Measurements from ENCODE around the gene CTNNA3.

Gene CTNNA3

DNA sequence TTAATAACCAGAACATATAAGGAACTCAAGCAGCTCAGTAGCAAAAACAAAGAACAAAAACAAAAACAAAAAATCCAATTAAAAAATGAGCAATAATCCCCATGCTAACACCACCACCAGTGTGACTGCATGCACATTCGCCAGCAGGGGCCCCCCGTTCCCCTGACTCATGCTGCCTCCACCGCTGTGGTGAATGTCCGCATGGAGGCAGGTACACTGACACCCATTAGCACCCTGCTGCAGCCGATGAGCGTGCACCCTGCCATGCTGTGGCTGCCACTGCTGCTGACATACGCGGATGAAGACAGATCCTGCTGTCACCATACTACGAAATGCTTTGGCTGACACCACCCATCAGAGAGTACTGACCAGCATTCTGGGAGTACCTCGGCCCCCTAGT lies 1091.8 kb downstream of the CTNNA3 start:
- DNase-seq (ENCODE audit: extremely low read depth in 1 of 2, low read depth in 1 of 2): no peak

DNA sequence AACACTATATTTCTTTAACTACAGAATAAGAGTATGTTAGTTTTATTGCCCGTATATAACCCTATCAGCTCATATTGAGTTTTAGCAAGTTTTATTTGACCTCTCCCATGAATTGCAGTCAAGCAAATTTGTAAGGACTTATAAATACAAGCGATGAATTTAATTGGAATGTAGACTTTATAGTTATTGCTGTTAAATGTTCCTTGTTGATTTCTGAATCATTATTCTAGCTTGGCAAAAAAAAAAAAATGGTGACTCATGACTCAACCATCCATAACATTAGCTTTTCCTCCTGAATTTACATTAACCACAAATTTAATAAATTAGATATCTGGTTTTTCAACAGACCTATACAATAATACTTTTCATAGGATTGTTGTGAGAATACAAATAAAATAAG lies 1104.1 kb downstream of the CTNNA3 start:
- DNase-seq (ENCODE audit: extremely low read depth in 1 of 2, low read depth in 1 of 2): no peak

DNA sequence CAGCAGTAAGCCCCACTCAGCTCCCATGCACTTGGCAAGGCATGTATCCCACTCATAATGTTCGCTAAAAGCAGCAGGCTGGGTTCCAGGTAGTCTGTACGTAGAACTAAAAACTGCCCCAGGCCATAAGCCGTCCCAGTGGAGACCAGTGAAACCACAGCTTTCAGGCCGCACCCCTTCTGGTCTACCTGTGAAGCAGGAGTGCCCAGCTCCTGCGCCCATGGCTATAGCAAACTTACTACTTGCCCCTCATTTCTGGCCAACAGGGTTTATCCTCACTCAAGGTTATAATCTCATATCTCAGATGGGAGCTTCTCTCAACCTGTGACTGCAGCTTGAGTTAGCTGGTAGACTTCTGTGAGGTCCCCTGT lies 1108.3 kb downstream of the CTNNA3 start:
- no peak for DNase-seq (ENCODE audit: extremely low read depth in 1 of 2, low read depth in 1 of 2)

DNA sequence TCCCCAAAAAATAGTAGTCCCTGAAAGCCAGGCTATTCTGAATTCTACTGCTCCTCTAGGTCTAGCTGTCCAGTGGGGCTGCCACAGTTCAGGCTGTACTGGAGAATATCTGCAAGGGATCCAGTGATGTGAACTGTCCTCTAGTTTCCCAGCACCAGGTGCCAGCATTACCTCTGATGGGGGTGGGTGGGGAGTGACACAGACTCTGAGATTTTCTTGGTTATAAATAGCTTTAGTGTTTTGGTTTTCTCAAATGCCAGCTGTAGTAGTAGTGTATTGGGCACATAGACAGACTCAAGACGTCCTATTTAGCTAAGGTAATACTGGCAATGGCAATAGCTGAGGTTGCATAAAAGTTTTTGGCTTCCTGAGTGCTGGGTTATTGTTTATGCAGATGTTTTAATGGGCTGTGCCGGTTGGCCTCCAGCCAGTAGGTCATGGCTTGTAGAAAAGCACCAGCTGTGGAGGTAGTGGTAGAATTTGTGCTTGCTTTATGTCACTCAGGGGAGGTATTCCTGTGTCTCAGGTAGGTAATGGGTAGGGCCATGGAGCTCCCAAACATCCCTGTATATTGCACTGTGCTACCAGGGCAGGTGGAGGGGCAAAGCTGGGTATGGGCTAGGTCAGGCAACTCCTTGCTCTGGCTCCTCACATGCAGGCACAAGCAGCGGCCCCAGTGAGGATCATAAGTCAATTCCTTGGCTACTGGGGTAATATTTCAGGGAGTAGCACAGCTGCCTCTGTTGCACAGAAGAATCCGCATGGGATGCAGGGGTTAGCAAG lies 1108.9 kb downstream of the CTNNA3 start:
- DNase-seq (ENCODE audit: extremely low read depth in 1 of 2, low read depth in 1 of 2): no peak

DNA sequence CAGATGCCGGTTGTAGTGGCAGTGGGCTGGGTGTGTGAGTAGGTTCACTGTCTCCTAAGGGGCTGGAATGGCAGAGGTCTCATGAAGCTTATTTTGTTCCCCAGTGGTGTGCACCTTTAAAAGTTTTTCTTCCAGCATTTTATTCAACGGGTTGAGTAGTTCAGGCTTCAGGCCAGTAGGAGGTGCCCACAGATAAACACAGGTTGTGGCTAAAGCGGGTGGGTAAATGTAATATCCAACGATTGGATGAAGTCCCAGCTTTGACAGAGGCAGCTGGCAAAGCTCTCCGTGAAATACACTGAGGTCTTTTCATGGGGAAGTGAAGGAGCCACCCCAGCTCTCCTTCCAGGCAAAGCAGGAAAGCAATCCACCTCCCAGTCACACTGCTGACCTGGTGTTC lies 1109.9 kb downstream of the CTNNA3 start:
- DNase-seq (ENCODE audit: extremely low read depth in 1 of 2, low read depth in 1 of 2): no peak

DNA sequence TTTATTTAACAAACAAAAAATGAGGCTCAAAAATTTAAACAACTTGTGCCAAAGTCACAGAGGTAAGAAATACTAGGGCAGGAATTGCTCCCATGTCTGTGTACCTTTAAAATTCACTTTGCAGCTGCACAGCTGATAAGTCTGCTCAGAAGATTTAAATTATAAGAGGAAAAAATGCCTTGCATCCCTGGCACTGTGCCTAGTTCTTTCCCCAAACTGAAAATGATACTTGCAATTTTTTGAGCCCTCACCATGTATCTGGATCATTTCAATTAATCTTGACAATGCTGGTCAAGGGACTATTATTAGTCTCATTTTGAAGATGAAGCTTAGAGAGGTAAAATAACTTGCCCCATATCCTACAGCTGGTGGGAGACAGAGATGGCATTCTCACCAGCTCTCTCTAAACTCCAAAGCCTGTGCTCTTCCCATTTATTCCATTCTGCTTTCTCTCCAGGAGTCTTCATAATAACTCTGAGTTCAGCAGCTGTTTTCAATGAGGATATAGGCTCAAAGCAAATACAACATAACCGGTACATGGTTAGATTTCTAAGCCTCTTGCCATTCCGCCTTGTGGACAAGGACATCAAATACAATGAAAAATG lies 1120.6 kb downstream of the CTNNA3 start:
- DNase-seq (ENCODE audit: extremely low read depth in 1 of 2, low read depth in 1 of 2): no peak

DNA sequence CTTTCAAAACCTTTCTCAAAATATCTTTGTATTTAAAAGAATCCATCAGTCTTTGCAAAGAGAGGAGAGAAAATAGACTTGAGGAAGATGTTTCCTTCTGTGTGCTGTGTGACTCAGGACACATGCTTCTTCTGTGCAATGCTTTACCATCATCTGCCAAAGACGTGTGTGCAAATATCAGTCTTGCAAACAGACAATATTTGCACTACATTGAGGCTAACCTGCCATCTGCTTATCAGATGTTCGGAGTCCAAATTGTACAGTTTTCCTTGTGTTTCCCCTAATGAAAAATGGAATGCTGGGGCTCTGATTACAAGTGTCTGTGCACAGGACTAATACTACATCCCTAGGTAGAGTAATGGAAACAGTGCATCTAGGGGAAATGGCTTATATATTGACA lies 1123.3 kb downstream of the CTNNA3 start:
- DNase-seq (ENCODE audit: extremely low read depth in 1 of 2, low read depth in 1 of 2): no peak

DNA sequence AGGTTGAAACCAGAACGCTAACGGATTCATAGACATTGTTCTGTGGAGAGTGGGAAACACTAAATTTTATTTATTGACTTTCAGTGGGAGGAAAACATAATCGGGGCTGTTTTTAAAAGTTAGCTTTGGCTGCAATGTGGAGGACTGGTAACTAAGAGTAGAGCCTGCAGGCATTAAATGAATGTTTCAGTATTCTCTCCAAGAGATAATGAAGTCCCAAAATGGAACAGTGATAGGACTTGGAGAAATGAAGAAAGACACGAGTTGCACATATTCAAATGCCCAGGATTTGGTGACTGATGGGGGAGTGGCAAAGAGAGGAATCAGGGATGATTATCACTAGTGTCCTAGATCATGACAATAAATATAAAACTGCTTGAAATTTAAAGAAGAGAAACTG lies 1130.0 kb downstream of the CTNNA3 start:
- DNase-seq (ENCODE audit: extremely low read depth in 1 of 2, low read depth in 1 of 2): no peak

DNA sequence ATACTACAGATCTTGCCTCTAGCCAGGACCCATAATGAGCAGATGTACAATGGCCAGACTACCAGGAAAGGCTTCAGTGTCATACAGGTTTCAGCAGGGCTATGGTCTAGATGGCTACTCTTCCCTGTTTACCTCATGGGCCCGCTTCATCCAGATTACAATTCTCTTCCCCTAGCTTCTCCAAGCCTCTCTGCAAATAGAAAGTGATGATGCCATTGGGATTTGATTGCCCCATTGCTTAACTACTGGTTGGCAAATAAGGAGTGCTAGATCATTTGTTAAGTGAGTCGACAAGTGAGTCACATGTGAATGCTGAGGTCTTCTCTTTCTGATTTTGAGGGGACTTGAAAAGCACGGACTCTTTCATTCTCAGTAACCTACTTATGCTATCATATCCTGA lies 1131.7 kb downstream of the CTNNA3 start:
- DNase-seq (ENCODE audit: extremely low read depth in 1 of 2, low read depth in 1 of 2): no peak

DNA sequence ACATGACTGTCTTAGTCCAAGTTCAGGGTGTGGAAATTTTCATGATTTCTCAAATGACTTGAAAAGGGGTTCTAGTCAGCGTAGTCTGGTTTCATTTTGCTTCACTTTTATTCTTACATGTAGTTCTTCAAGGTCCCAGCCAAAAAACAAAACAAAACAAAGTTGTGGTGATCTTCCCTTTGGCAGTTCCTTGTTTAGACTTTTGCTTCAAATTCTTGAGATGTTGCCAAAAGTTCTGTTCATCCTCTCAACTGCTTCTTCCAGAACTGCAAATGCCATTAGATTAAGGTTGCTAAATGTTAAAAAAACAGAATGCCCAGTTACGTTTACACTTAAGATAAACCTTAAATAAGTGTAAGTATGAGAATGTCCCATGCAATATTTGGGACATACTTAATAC lies 1140.9 kb downstream of the CTNNA3 start:
- no peak for DNase-seq (ENCODE audit: extremely low read depth in 1 of 2, low read depth in 1 of 2)

DNA sequence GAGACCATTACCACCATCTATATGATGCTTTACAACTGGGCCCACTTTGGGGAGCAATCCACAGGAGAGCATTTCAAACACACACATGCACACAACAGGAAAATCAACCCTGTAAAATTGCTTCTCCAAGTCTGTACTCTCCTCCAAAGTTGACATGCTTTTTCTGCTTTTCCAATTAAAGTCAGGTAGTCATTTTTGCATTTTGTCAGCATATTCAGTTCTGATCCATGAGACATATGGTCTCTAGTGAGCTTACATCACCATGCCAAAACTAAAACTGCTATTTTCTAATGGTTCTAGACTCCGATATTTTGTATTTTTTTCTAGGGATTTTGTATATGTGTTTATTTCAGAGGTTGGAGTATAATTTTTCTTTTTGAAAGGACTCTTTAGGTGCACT lies 1143.7 kb downstream of the CTNNA3 start:
- no peak for DNase-seq (ENCODE audit: extremely low read depth in 1 of 2, low read depth in 1 of 2)

DNA sequence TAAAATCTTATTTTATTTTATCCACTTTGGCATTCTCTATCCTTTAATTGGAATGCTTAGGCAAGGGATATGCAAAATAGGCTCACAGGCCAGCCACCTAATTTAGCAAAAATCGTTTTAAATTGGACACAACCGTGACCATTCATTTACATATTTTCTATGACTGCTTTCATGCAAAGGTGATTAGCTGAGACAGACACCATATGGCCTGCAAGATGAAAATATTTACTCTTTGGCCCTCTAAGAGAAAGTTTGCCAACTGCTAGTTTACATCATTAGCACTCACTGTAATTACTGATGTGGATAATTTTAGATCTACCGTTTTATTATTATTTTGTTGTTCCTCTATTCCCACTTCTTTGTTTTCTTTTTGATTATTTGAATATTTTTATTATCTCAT lies 1145.6 kb downstream of the CTNNA3 start:
- no peak for DNase-seq (ENCODE audit: extremely low read depth in 1 of 2, low read depth in 1 of 2)

DNA sequence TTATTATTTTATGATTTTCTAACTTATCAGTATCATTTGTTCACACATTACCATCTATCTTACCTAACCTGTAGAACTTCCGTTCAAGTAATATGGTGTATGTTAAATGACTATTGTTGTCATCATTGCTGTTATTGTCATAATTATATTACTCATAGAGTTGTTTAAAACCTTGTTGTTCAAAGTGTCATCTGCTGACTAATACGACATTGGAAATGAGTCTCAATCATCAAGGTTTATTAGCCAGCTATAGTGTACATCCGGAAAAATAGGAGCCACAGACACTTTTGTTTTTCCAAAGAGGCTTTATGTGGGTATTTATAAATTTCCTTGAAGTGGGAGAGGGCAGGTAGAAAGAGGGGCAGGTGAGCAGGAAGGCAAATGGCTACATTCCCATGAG lies 1157.1 kb downstream of the CTNNA3 start:
- DNase-seq (ENCODE audit: extremely low read depth in 1 of 2, low read depth in 1 of 2): no peak

DNA sequence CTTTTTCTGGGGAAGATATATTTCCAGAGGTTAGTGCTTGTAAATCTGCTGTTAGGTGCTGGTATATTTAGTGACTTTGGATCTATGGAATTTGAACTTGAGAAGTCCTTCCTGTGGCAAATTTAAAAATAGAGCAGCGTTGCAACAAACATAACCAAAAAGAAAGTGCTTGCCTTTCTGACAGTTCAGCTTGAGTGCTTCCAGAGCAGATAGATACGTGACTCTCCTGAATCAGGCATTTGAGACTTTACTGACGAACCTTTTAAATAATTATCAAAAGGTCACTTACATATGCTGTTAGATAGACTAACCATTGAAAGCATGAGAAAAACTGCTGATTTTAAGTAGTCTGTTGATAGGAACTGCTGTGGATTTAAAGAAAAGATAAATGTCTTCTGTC lies 1157.6 kb downstream of the CTNNA3 start:
- DNase-seq (ENCODE audit: extremely low read depth in 1 of 2, low read depth in 1 of 2): no peak

DNA sequence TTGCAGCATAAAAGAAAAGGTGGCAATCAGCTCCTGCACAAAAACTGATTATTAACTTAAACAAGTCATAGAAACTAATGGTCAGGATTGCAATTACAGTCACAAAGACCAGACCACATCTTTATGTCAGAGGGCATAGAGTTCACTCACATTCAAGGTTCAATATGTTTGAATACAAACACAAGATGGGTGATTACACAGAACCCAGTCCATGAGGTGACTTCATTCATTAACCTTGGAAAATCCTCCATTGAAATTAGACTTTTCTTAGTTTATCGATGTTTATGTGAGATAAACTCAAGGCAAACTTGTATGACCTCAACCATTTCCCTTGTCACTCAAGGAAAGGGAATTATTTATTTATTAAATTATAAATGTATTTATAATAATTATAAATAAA lies 1158.8 kb downstream of the CTNNA3 start:
- no peak for DNase-seq (ENCODE audit: extremely low read depth in 1 of 2, low read depth in 1 of 2)

DNA sequence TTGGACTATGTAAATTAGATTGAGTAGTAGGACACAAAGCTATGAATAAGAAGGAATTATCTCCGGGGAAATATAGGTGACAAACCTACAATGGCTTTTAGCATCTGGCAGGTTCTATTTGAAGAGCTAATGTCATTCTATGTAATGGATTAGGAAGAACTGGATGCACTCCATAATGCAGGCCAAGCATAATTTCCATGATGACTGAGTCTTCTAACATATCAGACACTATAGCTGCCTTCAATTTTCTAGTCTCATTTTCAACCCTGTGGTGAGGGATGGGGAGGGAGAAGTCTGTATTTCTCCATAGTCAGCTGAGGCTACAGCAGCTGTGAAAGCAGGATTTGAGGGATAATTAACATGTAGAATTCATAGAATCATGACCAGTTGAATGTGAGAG lies 1160.6 kb downstream of the CTNNA3 start:
- DNase-seq (ENCODE audit: extremely low read depth in 1 of 2, low read depth in 1 of 2): no peak

DNA sequence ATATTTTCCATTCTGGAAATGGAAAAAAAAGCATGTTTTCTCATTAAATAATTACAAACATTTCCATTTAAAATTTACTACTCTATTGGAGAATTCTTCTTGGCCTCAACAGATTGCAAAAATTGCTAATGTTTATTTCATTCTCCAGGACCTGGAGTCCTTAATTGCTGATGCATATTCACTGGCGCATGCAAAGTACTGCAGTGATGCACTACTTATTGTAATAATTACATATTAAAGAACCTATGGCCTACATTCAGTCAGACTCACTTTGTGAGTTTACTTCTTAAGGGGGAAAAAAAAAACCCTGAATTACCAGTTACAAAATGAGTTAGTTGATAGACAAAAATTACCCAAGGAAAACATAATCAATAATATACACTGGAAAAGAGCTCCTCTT lies 1161.1 kb downstream of the CTNNA3 start:
- DNase-seq (ENCODE audit: extremely low read depth in 1 of 2, low read depth in 1 of 2): no peak

DNA sequence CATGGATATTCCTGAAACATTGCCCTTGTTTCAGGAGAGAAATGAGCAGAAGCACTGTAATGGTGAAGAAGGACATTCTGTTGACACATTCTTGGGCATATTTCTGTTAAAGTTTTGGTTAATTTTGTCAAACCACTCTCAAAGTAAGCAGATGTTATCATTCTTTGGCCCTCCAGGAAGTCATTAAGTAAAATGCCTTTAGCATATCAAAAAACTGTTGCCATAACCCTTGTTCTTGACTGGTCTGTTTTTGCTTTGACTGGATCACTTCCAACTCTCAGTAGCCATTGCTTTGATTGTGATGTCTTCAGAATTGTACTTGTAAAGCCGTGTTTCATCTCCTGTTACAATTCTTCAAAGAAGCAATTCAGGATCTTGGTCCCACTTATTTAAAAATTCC lies 1174.5 kb downstream of the CTNNA3 start:
- no peak for DNase-seq (ENCODE audit: extremely low read depth in 1 of 2, low read depth in 1 of 2)

DNA sequence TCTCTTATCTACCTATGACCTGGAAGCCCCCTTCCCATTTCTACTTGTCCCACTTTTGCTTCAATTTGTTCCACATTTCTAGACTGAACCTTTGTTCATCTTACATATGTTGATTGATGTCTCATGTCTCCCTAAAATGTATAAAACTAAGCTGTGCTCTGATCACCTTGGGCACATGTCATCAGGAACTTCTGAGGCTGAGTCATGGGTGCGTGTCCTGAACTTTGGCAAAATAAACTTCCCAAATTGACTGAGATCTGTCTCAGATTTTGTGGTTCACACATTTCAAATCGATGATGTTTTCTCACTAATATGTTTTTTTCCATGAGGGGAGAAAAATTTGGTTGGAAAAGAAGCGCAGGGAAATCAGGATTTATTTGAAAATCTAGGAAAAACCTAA lies 1176.4 kb downstream of the CTNNA3 start:
- DNase-seq (ENCODE audit: extremely low read depth in 1 of 2, low read depth in 1 of 2): no peak

DNA sequence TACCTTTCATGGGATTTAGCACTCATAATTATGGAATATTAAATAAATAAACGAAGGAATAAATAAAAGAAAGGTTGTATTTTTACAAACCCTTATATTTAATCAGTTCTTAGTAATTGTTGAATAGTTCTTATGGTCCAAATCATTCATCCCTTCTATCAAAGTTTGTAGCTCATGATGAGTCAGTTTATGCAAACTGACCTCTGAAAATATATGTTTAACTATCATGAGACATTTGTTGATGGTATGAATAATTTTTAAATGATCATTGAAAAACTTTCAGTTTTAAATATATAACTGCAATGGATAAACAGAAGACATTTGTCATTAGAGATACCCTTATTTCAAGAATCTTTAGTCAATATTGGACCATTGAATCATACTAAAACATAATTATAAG lies 1181.3 kb downstream of the CTNNA3 start:
- DNase-seq (ENCODE audit: extremely low read depth in 1 of 2, low read depth in 1 of 2): no peak

DNA sequence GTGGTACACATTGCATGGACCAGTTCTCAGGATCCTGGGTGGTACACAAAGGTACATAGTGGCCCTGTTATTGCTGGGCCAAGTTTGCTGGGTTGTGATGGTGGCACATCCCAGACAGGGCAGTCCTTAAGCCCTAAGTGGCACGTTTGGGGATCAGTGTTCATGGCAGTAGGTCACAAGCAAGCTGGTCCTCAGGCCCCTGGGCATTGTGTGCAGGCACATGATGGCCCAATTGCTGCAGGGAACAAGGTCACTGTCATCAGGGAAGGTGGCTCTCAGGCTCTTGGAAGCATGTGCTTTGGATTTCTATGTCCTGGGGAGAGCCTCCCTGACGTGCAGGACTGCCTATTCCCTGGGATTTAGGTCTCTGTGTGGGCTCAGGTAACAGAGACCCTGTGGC lies 1182.5 kb downstream of the CTNNA3 start:
- no peak for DNase-seq (ENCODE audit: extremely low read depth in 1 of 2, low read depth in 1 of 2)

DNA sequence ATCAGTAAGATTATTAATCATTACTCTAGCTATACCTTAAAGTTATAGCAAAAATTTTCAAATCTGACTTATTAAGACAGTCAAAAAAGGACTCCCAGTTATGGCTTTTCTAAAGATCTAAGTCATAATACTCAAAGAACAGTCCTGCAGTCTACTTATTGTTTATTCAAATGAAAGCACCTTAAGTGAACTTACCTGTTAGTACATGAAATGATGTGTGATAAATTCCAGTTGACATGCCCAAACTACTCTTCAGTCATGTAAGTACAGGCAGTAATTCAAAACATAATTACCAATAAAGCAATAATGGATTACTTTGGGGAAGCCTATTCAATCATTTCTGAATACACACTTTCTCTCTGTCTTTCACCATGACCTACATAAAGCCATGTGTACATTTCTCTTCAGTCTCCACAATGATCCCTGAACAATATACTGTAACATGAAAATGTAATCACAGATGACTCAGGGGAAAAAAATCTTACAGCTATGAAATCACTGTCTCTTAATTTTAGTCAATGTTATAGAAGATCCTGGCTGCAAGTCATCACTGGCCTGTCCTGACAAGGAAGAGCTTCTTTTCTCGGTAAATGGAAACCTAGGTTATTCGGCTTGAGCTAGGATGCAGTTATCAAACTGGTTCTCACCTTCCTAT lies 1190.9 kb downstream of the CTNNA3 start:
- DNase-seq (ENCODE audit: extremely low read depth in 1 of 2, low read depth in 1 of 2): no peak

Measured in stimulated activated CD8-positive, alpha-beta memory T cell treated with anti-CD3 and anti-CD28 coated beads, Interleukin-7, amount 100 ng/mL, for 48 hours (primary cell).